SK-N-SH (cell line): ENCODE measurements around the gene CPED1.

Source experiments
- CTCF ChIP-seq: fragments of 200-600 bp; sonication (generic); IDR thresholded peaks from 2 replicates; pipeline ENCODE4 v1.6.1; 2017; ENCODE audit warnings: antibody characterized with exemption, mild to moderate bottlenecking, moderate library complexity
- NFIC ChIP-seq: IDR thresholded peaks from 2 replicates; pipeline ENCODE4 v1.4.0; 2012; ENCODE audit warnings: borderline replicate concordance
- NRF1 ChIP-seq: IDR thresholded peaks from 2 replicates; pipeline ENCODE4 v1.6.1; 2012; ENCODE audit warnings: low read depth, mild to moderate bottlenecking, low read length
- RCOR1 ChIP-seq: fragments of 150-350 bp; IDR thresholded peaks from 2 replicates; pipeline ENCODE4 v1.6.1; 2017; ENCODE audit warnings: antibody characterized with exemption, low read length
- TAF1 ChIP-seq: IDR thresholded peaks from 2 replicates; pipeline ENCODE4 v1.6.1; 2012; ENCODE audit warnings: low read depth, mild to moderate bottlenecking, low read length, moderate library complexity, borderline replicate concordance

- no peak for TF ChIP-seq CTCF
- no peak for TF ChIP-seq RCOR1
- TF ChIP-seq NRF1: no peak
- TF ChIP-seq NFIC: no peak
- no peak for TF ChIP-seq TAF1
These were observed 7.1 kb downstream of the CPED1 start for GRCh38 chr7:120995654-120996053.
